Gastroesophageal sphincter (tissue), 3 donors: Measurements from ENCODE around the gene TIMM17B.

Experiments used
- POLR2AphosphoS5 ChIP-seq: sonication (generic); formaldehyde crosslinking; IDR thresholded peaks from one replicate; pipeline ENCODE4 v1.6.1; 2017; ENCODE audit warnings: antibody characterized with exemption
- TF ChIP-seq, protein P1 (sequence below), 4 experiments: fragments of 200-600 bp in 2 of 4; fragments of 450-650 bp in 2 of 4; sonication (generic) in 1 of 4; IDR thresholded peaks; one replicate each; pipeline ENCODE4 v1.5.1; 2017 to 2019; ENCODE audit warnings: antibody characterized with exemption in 4 of 4, mild to moderate bottlenecking in 2 of 4, moderate library complexity in 2 of 4

DNA sequence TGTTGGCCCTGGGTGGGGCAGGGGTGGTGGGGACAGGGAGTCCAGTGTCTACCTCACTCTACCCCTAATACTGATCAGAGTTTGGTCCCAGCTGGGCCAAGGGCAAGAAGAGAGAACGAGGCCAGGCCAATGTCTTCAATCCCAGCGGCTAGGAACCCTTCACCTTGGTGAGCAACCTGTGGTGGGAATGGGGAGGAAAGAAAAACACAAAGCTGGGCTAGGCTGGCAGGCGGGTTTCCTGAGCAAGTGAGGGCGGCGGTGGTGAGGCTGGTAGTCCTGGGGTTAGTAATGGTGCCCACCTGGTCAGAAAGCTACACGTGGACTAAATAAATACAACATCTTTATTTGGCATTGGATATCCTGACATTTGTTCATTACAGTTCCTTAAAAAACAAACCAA, 5.7 kb upstream of the TIMM17B start:
- TF ChIP-seq, protein P1, sequence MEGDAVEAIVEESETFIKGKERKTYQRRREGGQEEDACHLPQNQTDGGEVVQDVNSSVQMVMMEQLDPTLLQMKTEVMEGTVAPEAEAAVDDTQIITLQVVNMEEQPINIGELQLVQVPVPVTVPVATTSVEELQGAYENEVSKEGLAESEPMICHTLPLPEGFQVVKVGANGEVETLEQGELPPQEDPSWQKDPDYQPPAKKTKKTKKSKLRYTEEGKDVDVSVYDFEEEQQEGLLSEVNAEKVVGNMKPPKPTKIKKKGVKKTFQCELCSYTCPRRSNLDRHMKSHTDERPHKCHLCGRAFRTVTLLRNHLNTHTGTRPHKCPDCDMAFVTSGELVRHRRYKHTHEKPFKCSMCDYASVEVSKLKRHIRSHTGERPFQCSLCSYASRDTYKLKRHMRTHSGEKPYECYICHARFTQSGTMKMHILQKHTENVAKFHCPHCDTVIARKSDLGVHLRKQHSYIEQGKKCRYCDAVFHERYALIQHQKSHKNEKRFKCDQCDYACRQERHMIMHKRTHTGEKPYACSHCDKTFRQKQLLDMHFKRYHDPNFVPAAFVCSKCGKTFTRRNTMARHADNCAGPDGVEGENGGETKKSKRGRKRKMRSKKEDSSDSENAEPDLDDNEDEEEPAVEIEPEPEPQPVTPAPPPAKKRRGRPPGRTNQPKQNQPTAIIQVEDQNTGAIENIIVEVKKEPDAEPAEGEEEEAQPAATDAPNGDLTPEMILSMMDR (IDR thresholded peaks at IDR 0.05): no peak
- TF ChIP-seq POLR2AphosphoS5: no peak
